Choroid plexus epithelial cell (primary cell): Measurements from ENCODE around the gene QSOX2.

Source experiments
- DNase-seq: peaks from one replicate; pipeline ENCODE4 v3.0.0-alpha.2; 2010; ENCODE audit warnings: low read depth
- H3K4me3 ChIP-seq: 2 replicates; pipeline ENCODE4 v1.5.1; 2011; ENCODE audit warnings: low read depth, mild to moderate bottlenecking, control low read depth, low read length, moderate library complexity
- CTCF ChIP-seq: conservative IDR thresholded peaks from 2 replicates; pipeline ENCODE4 v1.5.1; 2011; ENCODE audit warnings: low read depth, mild to moderate bottlenecking, control low read depth, inconsistent platforms, low read length, moderate library complexity

The QSOX2 gene

GRCh38 chr9:136220017-136220729, 25.4 kb downstream of the QSOX2 start:
- no peak overlapping the region for H3K4me3 ChIP-seq
- no peak for TF ChIP-seq CTCF
- peak; percentile 57 for DNase-seq

DNA sequence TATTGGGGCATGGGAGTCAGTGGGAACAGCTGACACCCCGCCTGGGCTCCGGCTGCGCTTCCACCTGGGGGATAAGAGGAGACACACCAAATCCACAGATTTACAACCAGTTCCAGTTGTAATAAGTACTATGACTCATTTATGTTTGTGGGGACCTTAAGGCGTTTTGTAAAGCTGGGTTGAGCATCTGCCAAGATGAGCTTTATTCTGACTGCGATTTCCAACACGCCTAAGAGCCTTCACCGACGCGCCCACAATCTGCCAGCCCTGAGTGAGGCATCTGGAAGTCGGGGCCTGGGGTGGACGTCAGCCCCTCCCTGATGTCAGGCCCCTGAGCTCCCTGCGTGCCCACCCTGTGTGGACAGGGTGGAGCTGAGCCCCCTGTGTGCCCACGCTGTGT, 26.3 kb downstream of the QSOX2 start:
- peak; percentile 28 for DNase-seq
- H3K4me3 ChIP-seq = no peak overlapping the region
- no peak for TF ChIP-seq CTCF

GRCh38 chr9:136218673-136219072, 26.9 kb downstream of the QSOX2 start:
- H3K4me3 ChIP-seq = no peak overlapping the region
- TF ChIP-seq CTCF = no peak
- DNase-seq = no peak

- no peak for TF ChIP-seq CTCF
- no peak overlapping the region for H3K4me3 ChIP-seq
- no peak for DNase-seq
Measured at GRCh38 chr9:136218271-136218670, 27.3 kb downstream of the QSOX2 start.

GRCh38 chr9:136216541-136217244, 28.9 kb downstream of the QSOX2 start:
- DNase-seq = no peak
- TF ChIP-seq CTCF = no peak
- H3K4me3 ChIP-seq = no peak overlapping the region

DNA sequence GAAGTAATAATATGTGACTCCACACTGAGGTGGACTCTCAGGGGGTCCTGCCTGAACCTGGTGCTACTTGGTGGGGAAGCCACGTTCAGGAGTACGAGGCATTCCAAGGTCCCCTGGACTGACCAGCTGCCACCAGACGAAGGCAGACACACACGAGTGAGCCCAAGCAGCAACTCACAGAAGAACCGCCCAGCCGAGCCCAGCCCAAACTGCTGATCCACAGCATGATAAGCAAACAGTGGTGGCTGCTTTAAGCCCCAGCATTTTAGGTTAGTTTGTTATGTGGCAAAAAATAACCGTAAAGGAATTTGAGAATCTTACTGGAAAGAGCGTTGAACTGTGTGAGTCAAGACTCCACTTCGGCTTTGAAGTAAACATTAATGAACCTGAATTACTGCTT, 31.9 kb downstream of the QSOX2 start:
- no peak overlapping the region for H3K4me3 ChIP-seq
- no peak for TF ChIP-seq CTCF
- no peak for DNase-seq
